Testis (tissue), 3 donors: ENCODE data around the gene ZNF41. TPM values are rescaled to one million over a fixed set of nuclear protein-coding genes. Genes with fewer than 3 reads are reported as not detected.

ENCODE experiments used
- DNase-seq: peaks from one replicate; pipeline ENCODE4 v3.0.0-alpha.2; 2019
- H3K27ac ChIP-seq, 2 donors: fragments of 200-600 bp; sonication (generic); one replicate each; pipeline ENCODE4 v1.5.1; 2019
- H3K27me3 ChIP-seq: fragments of 200-600 bp; sonication (generic); one replicate; pipeline ENCODE4 v1.5.1; 2019
- H3K36me3 ChIP-seq: fragments of 200-600 bp; sonication (generic); one replicate; pipeline ENCODE4 v1.5.1; 2017; ENCODE audit warnings: low read depth; ENCODE audit errors: missing control alignments
- H3K4me1 ChIP-seq: fragments of 200-600 bp; sonication (generic); one replicate; pipeline ENCODE4 v1.5.1; 2019
- H3K4me3 ChIP-seq, 2 donors: fragments of 200-600 bp; sonication (generic); one replicate each; pipeline ENCODE4 v1.5.1; 2017 to 2019
- H3K9me3 ChIP-seq: fragments of 200-600 bp; sonication (generic); one replicate; pipeline ENCODE4 v1.5.1; 2017
- CTCF ChIP-seq, 3 experiments: fragments of 450-650 bp in 2 of 3; fragments of 200-600 bp in 1 of 3; sonication (generic) in 1 of 3; IDR thresholded peaks; one replicate each; pipeline ENCODE4 v1.5.1; 2016 to 2019; ENCODE audit warnings: antibody characterized with exemption in 3 of 3, mild to moderate bottlenecking in 2 of 3, moderate library complexity in 1 of 3
- POLR2A ChIP-seq: fragments of 450-650 bp; IDR thresholded peaks from one replicate; pipeline ENCODE4 v1.6.1; 2017; ENCODE audit warnings: antibody characterized with exemption, mild to moderate bottlenecking, moderate library complexity
- WGBS, 2 donors: methylation state at CpG; one replicate each; pipeline ENCODE4 v1.1.5; 2018; 5-methylcytosine and 5-hydroxymethylcytosine counted together
- intact Hi-C: fragments of 100-400 bp; cut with DNase I; formaldehyde crosslinking; loops from one replicate; pipeline ENCODE4 v1.15.1; 2023; ENCODE audit warnings: low total_unique reads
- polyA plus RNA-seq: library from polyadenylated mRNA; stranded (reverse); fragments of 350-450 nt; fragmentation: Illumina TruSeq; extraction: RNeasy Lipid Tissue Mini Kit (QIAGEN cat#74804); gene quantifications from one replicate; pipeline ENCODE4 v1.2.3, GENCODE V29; 2014; ENCODE audit warnings: low read depth, low replicate concordance; ENCODE audit not compliant: insufficient read depth
- total RNA-seq, 2 donors: library from RNA; depleted of rRNA; stranded (reverse); fragments of >200 nt; gene quantifications; one replicate each; pipeline ENCODE4 v1.2.3, GENCODE V29; 2016

ZNF41 gene
- total and polyA plus RNA-seq, 3 donors from 2014 or later: 5.2 to 8.3 (median 8.1) TPM

GRCh38 chrX:47458528-47458927, 24.5 kb downstream of the ZNF41 start:
- no peak for DNase-seq
- WGBS, 2 donors: 90 to 94% methylated on average over 6 of the region's 6 CpGs
- H3K27ac ChIP-seq: no peak overlapping the region
- H3K4me1 ChIP-seq: no peaks in the 10 kb centered on the region
- intact Hi-C loops: no loop called here
- TF ChIP-seq POLR2A (no peak), CTCF (IDR thresholded peaks at IDR 0.05) (no peak)
- no peaks in the 10 kb centered on the region for H3K9me3 ChIP-seq
- H3K36me3 ChIP-seq: no peaks in the 10 kb centered on the region
- H3K4me3 ChIP-seq: no peak overlapping the region
- H3K27me3 ChIP-seq: no peaks in the 10 kb centered on the region

- H3K4me3 ChIP-seq: no peak overlapping the region
- WGBS, 2 donors: 83 to 95% methylated on average over 6 of the region's 6 CpGs
- no peaks in the 10 kb centered on the region for H3K36me3 ChIP-seq
- intact Hi-C loops: no loop called here
- H3K4me1 ChIP-seq: no peaks in the 10 kb centered on the region
- DNase-seq: no peak
- TF ChIP-seq CTCF (IDR thresholded peaks at IDR 0.05) (no peak), POLR2A (no peak)
- H3K27ac ChIP-seq: no peak overlapping the region
- H3K27me3 ChIP-seq: no peaks in the 10 kb centered on the region
- H3K9me3 ChIP-seq: no peaks in the 10 kb centered on the region
Observed at GRCh38 chrX:47456080-47456479, 26.9 kb downstream of the ZNF41 start.

GRCh38 chrX:47452112-47452511, 30.9 kb downstream of the ZNF41 start:
- Histone ChIP-seq H3K27ac (no peak overlapping the region), H3K4me3 (no peak overlapping the region), H3K27me3 (no peaks in the 10 kb centered on the region), H3K36me3 (no peaks in the 10 kb centered on the region), H3K4me1 (no peaks in the 10 kb centered on the region), H3K9me3 (no peaks in the 10 kb centered on the region)
- WGBS, 2 donors: 93 to 100% methylated on average over 1 to 5 of the region's 8 CpGs
- intact Hi-C loops: no loop called here
- TF ChIP-seq CTCF (IDR thresholded peaks at IDR 0.05) (no peak), POLR2A (no peak)
- DNase-seq: no peak

GRCh38 chrX:47448165-47448806, 34.7 kb downstream of the ZNF41 start:
- no peaks in the 10 kb centered on the region for H3K36me3 ChIP-seq
- 94% methylated on average over 5 to 6 of the region's 6 CpGs for WGBS, 2 donors

More at GRCh38 chrX:47448165-47448806, 34.7 kb downstream of the ZNF41 start:
- DNase-seq: no peak
- H3K4me1 ChIP-seq: no peaks in the 10 kb centered on the region
- no peak overlapping the region for H3K27ac ChIP-seq
- intact Hi-C loops: no loop called here
- H3K4me3 ChIP-seq: no peak overlapping the region
- H3K27me3 ChIP-seq: no peaks in the 10 kb centered on the region
- no peaks in the 10 kb centered on the region for H3K9me3 ChIP-seq
- no peak for TF ChIP-seq POLR2A
- no peak for TF ChIP-seq CTCF (IDR thresholded peaks at IDR 0.05)
